SU-DHL-6 (cell line): Measurements from ENCODE around the gene TRPM2.

Experiments
- H2AFZ ChIP-seq: fragments of 200-600 bp; sonication (generic); 2 replicates; pipeline ENCODE4 v1.6.1; 2014; ENCODE audit warnings: low read depth, mild to moderate bottlenecking, moderate library complexity, mixed read lengths, antibody characterized with exemption, low read length; ENCODE audit not compliant: severe bottlenecking
- H3F3A ChIP-seq: fragments of 200-600 bp; shearing (Covaris generic); 2 replicates; pipeline ENCODE4 v1.6.0; 2016; ENCODE audit warnings: antibody characterized with exemption, mild to moderate bottlenecking; ENCODE audit not compliant: insufficient read depth
- H3K27ac ChIP-seq: fragments of 200-600 bp; sonication (generic); 2 replicates; pipeline ENCODE4 v1.5.1; 2016; ENCODE audit warnings: low read depth, mild to moderate bottlenecking, low read length, moderate library complexity, mixed read lengths
- H3K27me3 ChIP-seq: fragments of 200-600 bp; sonication (generic), shearing (Covaris generic); 2 replicates; pipeline ENCODE4 v1.6.0; 2014; ENCODE audit warnings: mild to moderate bottlenecking, low read length
- H3K36me3 ChIP-seq: fragments of 200-600 bp; sonication (generic); 2 replicates; pipeline ENCODE4 v1.6.1; 2014; ENCODE audit warnings: mild to moderate bottlenecking, low read length, mixed read lengths
- H3K4me2 ChIP-seq: fragments of 300-600, 200-600 bp; shearing (Covaris generic), sonication (generic); 2 replicates; pipeline ENCODE4 v1.6.0; 2014; ENCODE audit warnings: low read length, low read depth, mild to moderate bottlenecking; ENCODE audit not compliant: poor library complexity, severe bottlenecking
- H3K4me3 ChIP-seq: fragments of 200-600 bp; sonication (generic); 2 replicates; pipeline ENCODE4 v1.5.1; 2014; ENCODE audit warnings: antibody characterized with exemption, low read length, mild to moderate bottlenecking, mixed read lengths; ENCODE audit not compliant: insufficient read depth, poor library complexity, severe bottlenecking
- H3K79me2 ChIP-seq: fragments of 200-600 bp; sonication (generic); 2 replicates; pipeline ENCODE4 v1.6.1; 2014; ENCODE audit warnings: mild to moderate bottlenecking, low read length, moderate library complexity; ENCODE audit not compliant: insufficient read depth
- H3K9ac ChIP-seq: fragments of 200-600 bp; sonication (generic); 2 replicates; pipeline ENCODE4 v1.7.0; 2014; ENCODE audit warnings: mild to moderate bottlenecking, low read length
- H3K9me2 ChIP-seq: fragments of 200-600 bp; sonication (generic); replicated peaks from 2 replicates; pipeline ENCODE4 v1.6.1; 2014; ENCODE audit warnings: low read length; ENCODE audit not compliant: insufficient read depth
- H3K9me3 ChIP-seq: fragments of 200-600 bp; sonication (generic); 2 replicates; pipeline ENCODE4 v1.6.1; 2014; ENCODE audit warnings: low read length, mixed read lengths; ENCODE audit not compliant: insufficient read depth
- H4K20me1 ChIP-seq: fragments of 200-600 bp; sonication (generic); 2 replicates; pipeline ENCODE4 v1.6.1; 2014; ENCODE audit warnings: low read depth, mild to moderate bottlenecking, antibody characterized with exemption, low read length, moderate library complexity, mixed read lengths
- CTCF ChIP-seq: fragments of 200-600 bp; sonication (generic); IDR thresholded peaks from one replicate; pipeline ENCODE4 v1.5.1; 2017; ENCODE audit warnings: antibody characterized with exemption, mild to moderate bottlenecking, low read length, moderate library complexity; ENCODE audit not compliant: insufficient read depth, poor library complexity, severe bottlenecking
- EZH2phosphoT487 ChIP-seq: fragments of 200-600 bp; sonication (generic), shearing (Covaris generic); conservative IDR thresholded peaks from 2 replicates; pipeline ENCODE4 v1.6.1; 2018; ENCODE audit warnings: mild to moderate bottlenecking, antibody characterized with exemption, low read length, moderate library complexity, mixed read lengths

The TRPM2 gene

DNA sequence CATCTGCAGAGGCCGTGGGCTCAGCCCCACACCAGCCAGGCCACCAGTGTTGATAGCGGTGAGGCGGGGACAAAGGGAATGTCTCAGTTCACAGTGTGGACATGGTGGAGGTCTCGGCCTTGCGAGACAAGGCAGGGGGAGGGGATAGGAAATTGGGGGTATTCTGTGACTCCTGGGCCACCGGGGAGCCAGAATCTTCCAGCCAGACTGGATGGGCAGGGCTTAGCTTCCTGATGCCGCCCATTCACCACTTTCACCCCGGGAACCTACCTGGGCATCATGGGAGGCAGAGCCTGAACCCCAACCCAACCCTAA, 107.0 kb downstream of the TRPM2 start:
- Histone ChIP-seq H3K4me3 (no peak overlapping the region), H3K79me2 (no peaks in the 10 kb centered on the region), H4K20me1 (no peaks in the 10 kb centered on the region), H3K36me3 (no peaks in the 10 kb centered on the region), H2AFZ (no peak overlapping the region), H3K9me2 (no peaks in the 10 kb centered on the region), H3K27ac (no peak overlapping the region), H3K9ac (no peak overlapping the region), H3K9me3 (no peaks in the 10 kb centered on the region), H3F3A (no peaks in the 10 kb centered on the region), H3K27me3 (no peaks in the 10 kb centered on the region), H3K4me2 (no peak overlapping the region)
- no peak for TF ChIP-seq CTCF

- no peaks in the 10 kb centered on the region for H3F3A ChIP-seq
- H3K27me3 ChIP-seq, result no peaks in the 10 kb centered on the region
- no peak for TF ChIP-seq CTCF
- no peak for TF ChIP-seq EZH2phosphoT487
Observed at GRCh38 chr21:44461005-44461404, 107.6 kb downstream of the TRPM2 start.

DNA sequence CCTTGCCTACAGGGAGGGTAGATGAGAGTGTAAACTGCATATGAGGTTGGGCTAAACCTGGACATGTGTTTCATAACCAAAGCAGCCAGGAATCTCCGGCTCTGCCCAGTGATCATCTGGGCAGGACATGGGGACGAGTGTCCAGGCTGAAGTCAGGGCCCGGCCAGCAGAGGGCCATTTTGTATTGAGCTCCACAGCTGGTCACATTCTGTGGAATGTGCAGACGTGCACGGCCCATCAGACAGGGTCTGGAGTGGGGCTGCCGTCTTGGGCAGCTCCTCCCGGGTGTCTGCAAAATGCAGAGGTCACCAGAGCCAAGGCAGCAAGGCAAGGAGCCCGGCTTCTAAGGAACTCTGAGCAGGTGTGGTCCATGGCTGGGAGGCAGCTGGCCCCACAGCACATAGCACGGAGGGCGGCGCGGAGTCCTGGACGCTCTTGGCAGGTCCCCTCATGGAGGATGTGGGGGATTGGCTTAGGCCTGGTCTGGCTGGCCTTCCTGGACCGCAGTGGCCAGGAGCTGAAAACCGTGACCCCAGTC, 108.1 kb downstream of the TRPM2 start:
- no peaks in the 10 kb centered on the region for H3K36me3 ChIP-seq
- no peaks in the 10 kb centered on the region for H3K9me3 ChIP-seq
- no peak overlapping the region for H3K4me2 ChIP-seq
- no peaks in the 10 kb centered on the region for H3K9me2 ChIP-seq
- TF ChIP-seq EZH2phosphoT487, result no peak
- no peak for TF ChIP-seq CTCF
- H4K20me1 ChIP-seq, result no peaks in the 10 kb centered on the region
- no peak overlapping the region for H3K27ac ChIP-seq
- H3K4me3 ChIP-seq, result no peak overlapping the region
- H3F3A ChIP-seq, result no peaks in the 10 kb centered on the region
- no peaks in the 10 kb centered on the region for H3K79me2 ChIP-seq
- H3K27me3 ChIP-seq, result no peaks in the 10 kb centered on the region
- no peak overlapping the region for H3K9ac ChIP-seq
- no peak overlapping the region for H2AFZ ChIP-seq

More at GRCh38 chr21:44461005-44461404, 107.6 kb downstream of the TRPM2 start:
- Histone ChIP-seq H3K9me3 (no peaks in the 10 kb centered on the region), H3K9me2 (no peaks in the 10 kb centered on the region), H3K36me3 (no peaks in the 10 kb centered on the region), H3K9ac (no peak overlapping the region), H3K79me2 (no peaks in the 10 kb centered on the region), H4K20me1 (no peaks in the 10 kb centered on the region), H3K4me3 (no peak overlapping the region), H2AFZ (no peak overlapping the region), H3K27ac (no peak overlapping the region), H3K4me2 (no peak overlapping the region)
